GM10248 (cell line): ENCODE results near the gene SPRY2.

ENCODE experiments used
- CTCF ChIA-PET: fragments of 300-600 bp; sonication (Branson Sonifier 250); formaldehyde crosslinking; extraction: SDS; loops from one replicate; lab custom pipeline; 2021; ENCODE audit warnings: antibody characterized with exemption; lab: Yijun Ruan, JAX
- POLR2A ChIA-PET: fragments of 350-650 bp; sonication (Branson Sonifier 250); formaldehyde crosslinking; extraction: SDS; loops from one replicate; lab custom pipeline; 2020; ENCODE audit warnings: antibody characterized with exemption; lab: Yijun Ruan, JAX
- DNase-seq: peaks from one replicate; pipeline ENCODE4 v3.0.0; 2012; ENCODE audit errors: extremely low spot score
- CTCF ChIP-seq: IDR thresholded peaks from 2 replicates; pipeline ENCODE4 v1.5.1; 2012; ENCODE audit warnings: mild to moderate bottlenecking, low read depth; ENCODE audit errors: extremely low read depth, missing control alignments, control extremely low read depth

The SPRY2 gene

GRCh38 chr13:80297503-80297902, 43.4 kb downstream of the SPRY2 start:
- CTCF ChIA-PET = interaction anchor here (1.5 kb wide), 2 partner anchors 8 to 19 kb away, joined by 4 to 5 read pairs; no protein-coding TSS in a partner anchor
- no peak for DNase-seq
- POLR2A ChIA-PET = no interaction called here
- no peak for TF ChIP-seq CTCF

GRCh38 chr13:80297094-80297493, 43.8 kb downstream of the SPRY2 start:
- CTCF ChIA-PET = interaction anchor here (1.5 kb wide), 2 partner anchors 9 to 19 kb away, joined by 4 to 5 read pairs; no protein-coding TSS in a partner anchor
- no peak for TF ChIP-seq CTCF
- DNase-seq = no peak
- POLR2A ChIA-PET = no interaction called here

- CTCF ChIA-PET = interaction anchor here (1.5 kb wide), 2 partner anchors 9 to 19 kb away, joined by 4 to 5 read pairs; no protein-coding TSS in a partner anchor
- TF ChIP-seq CTCF = no peak
- no peak for DNase-seq
- POLR2A ChIA-PET = no interaction called here
These were observed 44.3 kb downstream of the SPRY2 start for GRCh38 chr13:80296638-80297037.

GRCh38 chr13:80290591-80290990, 50.3 kb downstream of the SPRY2 start:
- DNase-seq = no peak
- TF ChIP-seq CTCF = no peak
- POLR2A ChIA-PET = no interaction called here
- CTCF ChIA-PET = interaction anchor here (1.2 kb wide), 1 partner anchor 52 kb away, joined by 3 read pairs; no protein-coding TSS in a partner anchor
